Measurements from ENCODE around the gene TRPC3. TPM values are rescaled to one million over a fixed set of nuclear protein-coding genes. Genes with fewer than 3 reads are reported as not detected.

TRPC3 gene
- polyA plus RNA-seq, 3 donors, result not detected

DNA sequence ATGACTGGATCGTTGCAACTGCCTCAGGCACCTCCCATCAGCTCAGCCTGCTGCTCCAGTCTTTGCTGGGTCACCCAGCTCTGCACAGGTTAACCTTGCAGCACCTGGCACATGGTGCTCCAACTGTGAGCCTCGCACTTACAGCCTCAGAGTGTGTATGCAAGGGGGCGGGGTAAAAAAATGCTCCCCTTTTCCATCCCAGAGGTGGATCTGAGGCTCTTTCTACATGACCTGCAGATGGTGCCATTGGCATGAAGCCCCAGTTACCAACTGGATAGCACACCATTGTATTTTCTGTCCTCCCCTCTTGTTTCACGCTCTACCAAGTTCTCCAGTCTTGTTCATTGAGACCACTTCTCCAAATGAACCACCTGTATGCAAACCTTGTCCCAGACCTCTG is 46.2 kb upstream of the TRPC3 start:
- H3K4me3 Mint-ChIP-seq, result no peak overlapping the region
- Histone ChIP-seq H3K9me3 (replicated peaks in 1 of 2; ENCODE audit: control insufficient read depth in 1 of 2, insufficient read depth in 1 of 2, low read length in 2 of 2) (no peaks in the 10 kb centered on the region), H3K79me2 (ENCODE audit: insufficient read depth, low read length) (no peaks in the 10 kb centered on the region), H3K36me3 (replicated peaks in 1 of 2; ENCODE audit: control insufficient read depth in 1 of 2, insufficient read depth in 2 of 2, low read length in 2 of 2) (no peaks in the 10 kb centered on the region), H3K27me3 (ENCODE audit: control insufficient read depth in 2 of 2, insufficient read depth in 2 of 2, low read length in 2 of 2) (no peaks in the 10 kb centered on the region), H3K4me2 (replicated peaks; ENCODE audit: extremely low read depth, low read length, poor library complexity, severe bottlenecking) (no peak overlapping the region), H3K4me1 (ENCODE audit: control insufficient read depth in 1 of 2, insufficient read depth in 2 of 2, low read length in 2 of 2) (no peaks in the 10 kb centered on the region), H3K27ac (ENCODE audit: low read depth in 1 of 2, low read length in 2 of 2) (no peak overlapping the region), H4K20me1 (ENCODE audit: insufficient read depth, low read length) (no peaks in the 10 kb centered on the region), H2AFZ (ENCODE audit: insufficient read depth, low read depth, low read length, poor library complexity, severe bottlenecking) (no peak overlapping the region), H3K4me3 (replicated peaks in 1 of 3; ENCODE audit: low read depth in 2 of 3, low read length in 3 of 3) (no peak overlapping the region), H3K9ac (ENCODE audit: insufficient read depth, low read length, poor library complexity, severe bottlenecking) (no peak overlapping the region)
- intact Hi-C loops (cut with micrococcal nuclease), result no loop called here
- WGBS (ENCODE audit: insufficient coverage), result 78% methylated on average over 3 of the region's 4 CpGs
- no peaks in the 10 kb centered on the region for H3K36me3 Mint-ChIP-seq
- DNase-seq, result no peak
- TF ChIP-seq CTCF (IDR thresholded peaks at IDR 0.05), result no peak
- peaks cover 0 to 3% (median 0%) of the 10 kb centered on the region in 7 donors for H3K9me3 Mint-ChIP-seq
- no peak overlapping the region for H3K27ac Mint-ChIP-seq
- H3K27me3 Mint-ChIP-seq (ENCODE audit: low read depth in 3 of 3), result peaks cover 5 to 14% (median 7%) of the 10 kb centered on the region in 3 donors
- H3K4me1 Mint-ChIP-seq, result no peaks in the 10 kb centered on the region

DNA sequence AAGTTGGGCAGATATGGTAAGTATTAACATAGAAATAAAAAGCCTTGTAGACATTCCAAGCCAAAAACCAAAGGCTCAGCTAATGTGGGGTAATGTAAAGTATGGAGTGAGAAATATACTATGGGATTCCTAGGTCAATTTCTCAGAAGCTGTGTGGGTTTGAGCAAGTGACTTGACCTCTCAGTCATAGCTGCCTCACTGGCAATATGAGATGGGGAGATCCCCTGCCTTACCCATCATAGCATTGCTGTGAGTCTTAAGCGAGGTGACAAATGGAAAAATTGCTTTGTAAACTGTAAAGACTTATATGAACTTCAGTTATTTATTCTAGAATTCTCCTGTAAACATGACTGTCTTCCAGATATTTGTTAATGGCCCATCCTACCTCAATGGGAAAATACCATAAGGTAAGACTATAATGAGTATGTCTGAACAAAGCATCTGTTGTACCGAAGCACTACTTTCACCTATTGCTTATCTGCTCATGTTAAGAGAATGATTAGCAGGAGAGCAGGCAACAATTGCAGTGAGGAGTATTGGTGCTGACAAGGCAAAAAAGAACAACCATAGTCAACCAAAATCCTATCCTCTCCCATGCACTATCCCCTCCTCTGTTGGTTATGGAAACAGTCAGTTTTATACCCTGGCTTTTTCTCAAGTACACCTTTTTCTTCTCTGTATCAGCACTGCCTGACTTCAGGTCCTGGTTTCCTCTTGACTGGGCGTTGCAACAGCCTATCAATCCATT is 44.1 kb upstream of the TRPC3 start:
- Histone ChIP-seq H3K79me2 (ENCODE audit: insufficient read depth, low read length) (no peaks in the 10 kb centered on the region), H2AFZ (ENCODE audit: insufficient read depth, low read depth, low read length, poor library complexity, severe bottlenecking) (no peak overlapping the region), H3K27ac (ENCODE audit: low read depth in 1 of 2, low read length in 2 of 2) (no peak overlapping the region), H3K36me3 (replicated peaks in 1 of 2; ENCODE audit: control insufficient read depth in 1 of 2, insufficient read depth in 2 of 2, low read length in 2 of 2) (no peaks in the 10 kb centered on the region), H3K4me2 (replicated peaks; ENCODE audit: extremely low read depth, low read length, poor library complexity, severe bottlenecking) (no peak overlapping the region), H3K4me3 (replicated peaks in 1 of 3; ENCODE audit: low read depth in 2 of 3, low read length in 3 of 3) (no peak overlapping the region), H4K20me1 (ENCODE audit: insufficient read depth, low read length) (no peaks in the 10 kb centered on the region), H3K9ac (ENCODE audit: insufficient read depth, low read length, poor library complexity, severe bottlenecking) (no peak overlapping the region), H3K9me3 (replicated peaks in 1 of 2; ENCODE audit: control insufficient read depth in 1 of 2, insufficient read depth in 1 of 2, low read length in 2 of 2) (no peaks in the 10 kb centered on the region), H3K4me1 (ENCODE audit: control insufficient read depth in 1 of 2, insufficient read depth in 2 of 2, low read length in 2 of 2) (no peaks in the 10 kb centered on the region), H3K27me3 (ENCODE audit: control insufficient read depth in 2 of 2, insufficient read depth in 2 of 2, low read length in 2 of 2) (no peaks in the 10 kb centered on the region)
- Mint-ChIP-seq H3K27ac (no peak overlapping the region), H3K4me1 (peaks cover 2% of the 10 kb centered on the region), H3K9me3 (peaks cover 0 to 3% (median 0%) of the 10 kb centered on the region in 7 donors), H3K4me3 (no peak overlapping the region), H3K27me3 (ENCODE audit: low read depth in 3 of 3) (peaks cover 5 to 11% (median 7%) of the 10 kb centered on the region in 3 donors), H3K36me3 (no peaks in the 10 kb centered on the region)
- no peak for TF ChIP-seq CTCF (IDR thresholded peaks at IDR 0.05)
- 80% methylated on average over 1 of the region's 3 CpGs for WGBS (ENCODE audit: insufficient coverage)
- no peak for DNase-seq
- intact Hi-C loops (cut with micrococcal nuclease), result no loop called here
